Suppressor macrophage (primary cell): ENCODE results near the gene SYNGR4.

Experiments
- DNase-seq, 4 experiments: peaks; one replicate each; pipeline ENCODE4 v3.0.0-alpha.2; 2020 to 2022

The SYNGR4 gene

GRCh38 chr19:48397263-48398101 is 33.3 kb downstream of the SYNGR4 start:
- no peak for DNase-seq

GRCh38 chr19:48398102-48398374 is 33.9 kb downstream of the SYNGR4 start:
- DNase-seq, result no peak

GRCh38 chr19:48398375-48399235 is 34.4 kb downstream of the SYNGR4 start:
- DNase-seq, result peak; percentile 83 to 94 (median 86)

- DNase-seq, result no peak
Observed at GRCh38 chr19:48400018-48400742, 36.0 kb downstream of the SYNGR4 start.

- no peak for DNase-seq
Observed at GRCh38 chr19:48401287-48401686, 37.1 kb downstream of the SYNGR4 start.

- peak; percentile 62 to 81 (median 78) for DNase-seq
Observed at GRCh38 chr19:48403606-48404005, 39.4 kb downstream of the SYNGR4 start.

GRCh38 chr19:48405010-48405659 is 41.0 kb downstream of the SYNGR4 start:
- no peak for DNase-seq

- DNase-seq, result no peak
Observed at GRCh38 chr19:48405850-48406249, 41.7 kb downstream of the SYNGR4 start.

GRCh38 chr19:48413879-48414587 is 49.9 kb downstream of the SYNGR4 start:
- no peak for DNase-seq

- DNase-seq, result peak; percentile 86 to 96 (median 91)
Observed at GRCh38 chr19:48415395-48415794, 51.2 kb downstream of the SYNGR4 start.

GRCh38 chr19:48415806-48416221 is 51.6 kb downstream of the SYNGR4 start:
- DNase-seq, result no peak

GRCh38 chr19:48417421-48417820 is 53.3 kb downstream of the SYNGR4 start:
- DNase-seq, result no peak

GRCh38 chr19:48418317-48419064 is 54.3 kb downstream of the SYNGR4 start:
- DNase-seq, result no peak

- DNase-seq, result peak; percentile 69 to 81 (median 74)
Observed at GRCh38 chr19:48419158-48419920, 55.2 kb downstream of the SYNGR4 start.

- DNase-seq, result no peak
Observed at GRCh38 chr19:48421548-48421947, 57.4 kb downstream of the SYNGR4 start.

GRCh38 chr19:48424694-48425219 is 60.6 kb downstream of the SYNGR4 start:
- DNase-seq, result peak; percentile 53 to 78 (median 68)
